Stomach (tissue), 4 donors: Measurements from ENCODE around the gene TKFC.

Experiments used
- CTCF ChIP-seq, 7 experiments: fragments of 450-650 bp in 4 of 7; fragments of 200-600 bp in 3 of 7; sonication (generic) in 3 of 7; IDR thresholded peaks; one replicate each; pipeline ENCODE4 v1.5.1; 2016 to 2019; ENCODE audit warnings: antibody characterized with exemption in 7 of 7, control low read depth in 2 of 7, mild to moderate bottlenecking in 1 of 7
- EP300 ChIP-seq: sonication (generic); formaldehyde crosslinking; IDR thresholded peaks from one replicate; pipeline ENCODE4 v1.6.1; 2017; ENCODE audit warnings: antibody characterized with exemption
- POLR2A ChIP-seq, 4 donors: fragments of 450-650 bp; IDR thresholded peaks; one replicate each; pipeline ENCODE4 v1.6.1; 2016; ENCODE audit warnings: antibody characterized with exemption in 4 of 4, control low read depth in 2 of 4, mild to moderate bottlenecking in 1 of 4, moderate library complexity in 1 of 4
- POLR2AphosphoS5 ChIP-seq, 3 donors: sonication (generic); formaldehyde crosslinking; IDR thresholded peaks; one replicate each; pipeline ENCODE4 v1.6.1; 2016; ENCODE audit warnings: antibody characterized with exemption in 3 of 3

DNA sequence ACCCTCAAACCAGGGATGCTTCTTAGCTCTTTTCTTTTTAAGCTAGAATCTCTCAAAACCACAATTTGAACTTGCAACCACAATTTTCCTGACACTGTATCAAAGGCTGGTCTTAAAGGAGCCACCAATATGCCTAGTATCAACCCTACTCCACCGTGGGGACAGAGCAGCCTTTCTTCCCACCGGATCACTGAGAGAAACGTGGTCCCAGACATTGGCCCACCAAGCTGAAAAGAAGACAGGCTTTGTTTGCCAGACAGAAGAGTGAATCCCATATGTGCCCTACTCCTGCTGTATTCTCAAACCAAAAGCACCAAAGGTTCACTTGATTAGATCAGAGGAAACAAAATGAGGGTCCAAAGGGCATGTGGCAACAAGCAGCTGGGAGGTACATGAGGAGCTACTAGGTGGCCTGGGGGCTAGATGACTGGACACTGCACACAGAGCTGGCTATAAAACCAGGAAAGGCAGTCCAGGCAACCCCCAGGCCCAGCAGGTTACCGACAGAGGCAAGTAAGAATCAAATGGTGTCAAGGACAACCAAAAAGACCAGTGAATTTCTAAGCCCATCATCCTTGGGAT is 34.3 kb upstream of the TKFC start:
- TF ChIP-seq EP300 (no peak), CTCF (IDR thresholded peaks at IDR 0.05) (no peak), POLR2A (IDR thresholded peaks at IDR 0.05) (no peak), POLR2AphosphoS5 (IDR thresholded peaks at IDR 0.05) (no peak)
